Astrocyte (in vitro differentiated cells and primary cell): Measurements from ENCODE around the gene C1orf159.

Source experiments
- EZH2 ChIP-seq: IDR thresholded peaks from 2 replicates; pipeline ENCODE4 v1.6.1; 2012; ENCODE audit warnings: mild to moderate bottlenecking, low read length, inconsistent platforms; ENCODE audit not compliant: insufficient read depth
- TF ChIP-seq, protein P1 (sequence below): IDR thresholded peaks from 2 replicates; pipeline ENCODE4 v1.5.1; 2011; ENCODE audit warnings: low read depth, mild to moderate bottlenecking, inconsistent platforms, low read length, moderate library complexity; ENCODE audit not compliant: insufficient read depth

- TF ChIP-seq, protein P1, sequence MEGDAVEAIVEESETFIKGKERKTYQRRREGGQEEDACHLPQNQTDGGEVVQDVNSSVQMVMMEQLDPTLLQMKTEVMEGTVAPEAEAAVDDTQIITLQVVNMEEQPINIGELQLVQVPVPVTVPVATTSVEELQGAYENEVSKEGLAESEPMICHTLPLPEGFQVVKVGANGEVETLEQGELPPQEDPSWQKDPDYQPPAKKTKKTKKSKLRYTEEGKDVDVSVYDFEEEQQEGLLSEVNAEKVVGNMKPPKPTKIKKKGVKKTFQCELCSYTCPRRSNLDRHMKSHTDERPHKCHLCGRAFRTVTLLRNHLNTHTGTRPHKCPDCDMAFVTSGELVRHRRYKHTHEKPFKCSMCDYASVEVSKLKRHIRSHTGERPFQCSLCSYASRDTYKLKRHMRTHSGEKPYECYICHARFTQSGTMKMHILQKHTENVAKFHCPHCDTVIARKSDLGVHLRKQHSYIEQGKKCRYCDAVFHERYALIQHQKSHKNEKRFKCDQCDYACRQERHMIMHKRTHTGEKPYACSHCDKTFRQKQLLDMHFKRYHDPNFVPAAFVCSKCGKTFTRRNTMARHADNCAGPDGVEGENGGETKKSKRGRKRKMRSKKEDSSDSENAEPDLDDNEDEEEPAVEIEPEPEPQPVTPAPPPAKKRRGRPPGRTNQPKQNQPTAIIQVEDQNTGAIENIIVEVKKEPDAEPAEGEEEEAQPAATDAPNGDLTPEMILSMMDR: no peak
- no peak for TF ChIP-seq EZH2
Observed at GRCh38 chr1:1106510-1107221, 9.2 kb downstream of the C1orf159 start.
